Head of caudate nucleus (tissue), 42 donors: ENCODE data around the gene HSD17B2.

Experiments used
- DNase-seq, 42 donors: peaks; one replicate each; pipeline versions ENCODE4 v3.0.0 to v3.0.0-alpha.2; 2020 to 2021; ENCODE audit warnings: mixed read lengths in 7 of 42
- intact Hi-C: fragments of 100-400 bp; cut with DNase I; formaldehyde crosslinking; loops from one replicate; pipeline ENCODE4 v1.15.0; 2022

The HSD17B2 gene

GRCh38 chr16:82043680-82044584 is 8.9 kb downstream of the HSD17B2 start:
- DNase-seq: no peak
- intact Hi-C loops: no loop called here

- intact Hi-C loops: no loop called here
- no peak for DNase-seq
Measured at GRCh38 chr16:82044585-82044911, 9.5 kb downstream of the HSD17B2 start.

DNA sequence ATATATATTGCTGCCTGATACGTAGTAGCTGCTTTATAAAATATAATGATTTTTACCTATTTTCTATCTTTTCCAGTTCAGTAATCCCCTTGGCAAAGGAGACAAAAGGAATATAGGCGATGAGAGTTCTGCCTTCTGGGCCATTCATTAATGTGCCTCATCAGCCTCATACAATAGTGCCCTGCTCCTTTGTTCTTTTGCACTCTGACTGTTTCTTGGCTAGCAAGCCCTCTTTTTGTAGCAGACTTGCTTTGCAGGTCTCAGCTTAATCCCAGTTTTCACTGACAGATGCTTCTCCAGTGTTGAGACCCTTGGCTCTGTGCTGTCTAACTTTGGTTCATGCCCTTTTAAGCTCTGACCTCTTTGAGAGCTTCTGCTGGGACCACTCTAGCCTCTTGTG is 10.4 kb downstream of the HSD17B2 start:
- no peak for DNase-seq
- intact Hi-C loops: no loop called here

DNA sequence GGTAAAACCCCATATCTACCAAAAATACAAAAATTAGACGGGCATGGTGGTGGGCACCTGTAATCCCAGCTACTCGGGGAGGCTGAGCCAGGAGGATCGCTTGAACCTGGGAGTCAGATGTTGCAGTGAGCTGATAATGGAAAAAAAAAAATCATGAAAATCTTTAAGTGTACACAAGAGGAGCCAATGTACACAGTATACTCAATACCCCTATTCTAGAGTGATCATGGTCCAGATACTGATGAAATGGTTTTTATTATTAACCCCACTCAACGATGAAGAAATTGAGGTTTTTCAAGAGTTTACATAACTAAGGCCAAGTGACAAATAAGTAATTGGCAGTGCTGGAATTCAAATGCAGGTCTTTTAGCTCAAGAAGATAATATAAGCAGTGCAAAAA is 11.5 kb downstream of the HSD17B2 start:
- intact Hi-C loops: no loop called here
- no peak for DNase-seq

- no peak for DNase-seq
- intact Hi-C loops: no loop called here
Measured at GRCh38 chr16:82046941-82047340, 11.9 kb downstream of the HSD17B2 start.

DNA sequence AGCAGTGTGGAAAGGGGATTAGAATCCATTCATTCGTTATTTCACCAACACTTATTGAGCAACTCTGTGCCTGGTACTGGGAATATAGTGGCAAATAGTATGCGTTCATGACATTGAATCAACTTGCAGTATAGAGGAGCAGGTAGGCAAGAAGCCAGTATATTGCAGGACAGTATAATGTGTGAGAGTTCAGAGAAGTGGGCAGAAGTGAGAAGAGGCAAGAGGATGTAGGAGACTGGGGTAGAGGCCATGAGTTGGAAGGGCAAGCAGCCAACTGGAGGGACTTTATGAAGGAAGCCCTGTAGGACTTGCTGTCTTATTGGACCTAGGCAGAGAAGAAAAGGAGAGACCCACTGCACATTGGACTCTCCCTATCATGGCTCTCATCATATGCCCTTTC is 12.3 kb downstream of the HSD17B2 start:
- DNase-seq: no peak
- intact Hi-C loops: no loop called here

DNA sequence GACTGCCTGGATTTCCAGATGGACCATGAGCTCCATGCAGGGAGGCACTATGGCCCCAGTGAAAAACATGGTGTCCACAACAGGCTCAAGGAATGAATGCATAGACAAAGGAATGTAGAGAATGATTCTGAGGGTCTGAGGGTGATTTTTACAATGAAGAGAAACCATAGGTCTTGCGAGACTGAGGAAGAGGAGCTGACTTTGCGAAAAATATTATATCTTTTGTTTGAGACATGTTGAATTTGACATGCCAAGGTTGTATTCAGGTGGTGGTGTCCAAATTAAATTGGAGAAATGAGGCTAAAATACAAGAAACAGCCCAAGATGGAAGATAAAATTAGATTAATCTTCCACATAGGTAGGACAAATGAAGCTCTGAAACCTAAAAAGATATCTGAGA is 12.7 kb downstream of the HSD17B2 start:
- DNase-seq: no peak
- intact Hi-C loops: no loop called here

DNA sequence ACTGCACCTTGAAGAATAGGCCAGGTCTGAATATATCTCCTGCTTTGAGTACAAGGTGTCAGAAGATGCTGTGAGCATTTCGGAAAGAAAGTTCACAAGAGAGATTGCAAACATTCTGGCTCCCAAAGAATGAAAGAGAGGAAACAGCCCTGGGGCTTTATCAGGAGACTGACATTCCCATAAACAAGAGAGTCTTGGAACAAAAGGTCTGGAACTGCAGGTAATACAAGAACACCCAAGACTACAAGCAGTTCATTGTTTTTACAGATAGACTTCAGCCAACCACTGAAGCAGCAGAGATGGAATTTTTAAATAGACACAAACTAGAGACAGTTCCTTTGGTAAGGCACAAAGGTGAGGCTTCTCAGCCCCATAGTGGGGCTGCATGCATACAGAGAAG is 14.4 kb downstream of the HSD17B2 start:
- DNase-seq: no peak

DNA sequence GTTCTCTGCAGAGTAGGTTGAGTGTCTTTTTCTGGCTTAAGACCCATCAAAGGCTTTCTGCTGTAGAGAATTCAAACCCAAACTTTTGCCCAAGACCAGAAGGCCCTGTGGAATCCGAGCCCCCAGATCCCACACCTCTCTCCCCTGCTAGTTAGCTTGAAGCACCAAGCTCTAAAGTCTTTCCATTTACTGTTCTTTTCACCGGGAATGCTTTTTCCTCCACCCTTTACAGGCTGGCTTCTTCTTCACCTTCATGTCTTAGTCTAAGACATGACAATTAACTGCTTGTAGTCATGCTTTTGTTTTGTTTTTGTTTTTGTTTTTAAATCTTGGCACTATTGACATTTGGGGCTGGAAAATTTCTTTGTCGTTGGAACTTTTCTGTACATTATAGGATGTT is 15.5 kb downstream of the HSD17B2 start:
- no peak for DNase-seq

More for the DNA sequence above, 14.4 kb downstream of the HSD17B2 start:
- intact Hi-C loops: no loop called here

DNA sequence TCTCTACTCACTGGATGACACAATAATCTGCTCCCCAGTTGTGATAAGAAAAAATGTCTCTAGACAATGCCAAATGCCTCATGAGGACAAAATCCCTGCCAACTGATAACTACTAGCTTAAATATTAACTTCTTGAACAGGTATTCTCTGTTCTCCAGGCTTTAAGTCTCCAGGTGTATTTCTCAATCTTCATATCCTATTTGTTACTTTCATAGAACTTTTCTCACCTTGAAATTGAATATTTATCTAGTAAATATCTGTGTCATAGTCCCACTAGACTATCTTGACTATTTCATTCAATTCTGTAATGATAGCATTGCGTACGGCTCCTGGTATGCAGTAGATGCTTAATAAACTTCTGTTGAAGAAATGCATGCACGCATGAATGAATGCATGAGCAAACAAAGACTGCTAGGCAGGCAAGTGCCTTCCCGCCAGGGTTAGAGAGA is 15.9 kb downstream of the HSD17B2 start:
- intact Hi-C loops: no loop called here
- DNase-seq: no peak

More for the DNA sequence above, 15.5 kb downstream of the HSD17B2 start:
- intact Hi-C loops: no loop called here

DNA sequence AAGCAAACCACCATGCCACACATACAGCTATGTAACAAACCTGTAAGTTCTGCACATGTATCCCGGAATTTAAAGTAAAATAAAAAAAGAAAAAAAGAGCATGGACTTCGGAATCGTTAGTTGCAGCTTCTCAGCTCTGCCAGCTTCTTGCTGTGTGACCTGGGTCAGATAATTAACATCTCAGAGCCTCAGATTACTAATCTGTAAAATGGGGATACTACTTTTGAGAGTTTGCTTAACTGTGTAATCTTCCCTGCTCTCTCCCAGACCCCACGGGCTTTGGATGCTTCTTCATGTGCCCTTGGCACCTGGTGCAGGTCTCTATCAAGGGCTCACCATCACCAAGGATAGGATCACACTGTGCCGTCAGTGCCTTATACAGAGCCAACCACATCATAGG is 16.6 kb downstream of the HSD17B2 start:
- no peak for DNase-seq
- intact Hi-C loops: no loop called here

DNA sequence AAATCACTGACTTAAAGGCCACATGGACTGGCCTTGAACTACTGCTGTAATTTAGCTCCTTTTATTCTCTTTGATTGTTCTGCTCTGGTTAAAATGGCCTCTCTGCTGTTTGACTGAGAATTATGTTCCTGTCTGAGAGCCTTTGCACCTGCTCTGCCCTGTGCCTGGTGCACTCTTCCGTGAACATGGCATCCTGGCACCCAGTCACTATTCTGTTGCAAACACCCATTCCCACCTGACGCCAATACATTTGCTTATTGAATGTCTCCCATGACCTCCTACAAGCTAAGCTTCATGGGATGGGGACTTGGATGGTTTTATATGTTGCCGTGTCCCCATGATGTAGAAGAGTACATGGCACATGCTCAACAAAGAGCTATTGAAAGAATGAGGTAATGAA is 20.1 kb downstream of the HSD17B2 start:
- intact Hi-C loops: no loop called here
- no peak for DNase-seq

GRCh38 chr16:82055728-82056549 is 20.9 kb downstream of the HSD17B2 start:
- no peak for DNase-seq
- intact Hi-C loops: no loop called here

- DNase-seq: no peak
- intact Hi-C loops: no loop called here
Measured at GRCh38 chr16:82056550-82056896, 21.5 kb downstream of the HSD17B2 start.

- no peak for DNase-seq
- intact Hi-C loops: no loop called here
Measured at GRCh38 chr16:82059161-82059982, 24.3 kb downstream of the HSD17B2 start.

DNA sequence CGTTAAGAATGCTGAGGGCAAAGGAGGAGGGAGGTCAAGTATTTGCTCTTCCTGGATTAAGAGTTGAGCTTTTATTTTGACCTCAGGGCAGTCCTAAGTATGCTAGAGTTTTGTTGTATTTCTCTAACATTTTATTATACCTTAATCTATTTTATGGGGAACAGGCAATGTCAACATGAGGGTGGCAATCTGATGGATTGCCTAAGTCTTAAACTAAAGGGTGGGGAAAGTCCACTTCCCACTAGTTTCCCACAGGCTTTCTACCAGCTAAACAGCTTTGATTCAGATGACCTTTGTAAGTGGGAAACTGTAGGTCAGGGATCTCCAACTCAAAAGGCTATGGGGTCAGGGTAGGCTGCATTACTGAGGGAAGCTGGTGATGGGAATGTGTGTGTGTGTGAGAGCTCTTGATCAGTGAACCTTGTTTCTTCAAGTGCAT is 24.9 kb downstream of the HSD17B2 start:
- DNase-seq: no peak
- intact Hi-C loops: no loop called here

DNA sequence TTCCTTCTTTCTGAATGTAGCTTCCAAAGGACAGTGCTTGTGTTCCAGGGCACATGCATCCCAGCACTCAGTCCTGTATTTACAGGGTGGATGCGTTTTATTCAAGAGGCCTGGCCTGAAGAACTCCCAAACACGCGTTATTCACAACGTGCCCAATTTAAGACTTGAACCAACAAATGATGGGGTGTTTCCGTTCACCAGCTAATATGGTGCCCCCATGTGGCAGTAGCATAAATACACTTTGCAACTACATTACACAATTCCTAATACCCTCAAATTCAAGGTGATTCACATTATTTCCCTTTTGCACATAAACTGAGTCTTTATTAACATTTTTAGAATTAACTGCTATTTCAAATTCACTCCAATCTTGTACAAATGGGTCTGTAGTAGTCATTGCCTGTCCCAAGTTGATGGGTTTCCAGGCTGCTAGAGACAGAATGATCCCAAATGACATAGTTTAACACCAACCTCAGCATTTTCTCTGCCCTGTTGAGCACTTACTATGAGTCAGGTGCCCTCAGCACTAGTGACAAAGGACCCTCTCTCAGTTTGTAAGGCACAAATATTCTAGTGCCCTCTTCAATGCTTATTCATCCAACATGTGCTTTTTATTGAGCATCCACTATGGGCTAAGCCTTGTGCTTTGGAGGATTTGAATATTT is 26.9 kb downstream of the HSD17B2 start:
- DNase-seq: peak in 11 of 42 donors; percentile 6 to 50 (median 19)

GRCh38 chr16:82062645-82063058 is 27.6 kb downstream of the HSD17B2 start:
- no peak for DNase-seq
- intact Hi-C loops: no loop called here

More for the DNA sequence above, 26.9 kb downstream of the HSD17B2 start:
- intact Hi-C loops: no loop called here
